H1 (cell line): ENCODE measurements around the gene CDK19. TPM values are rescaled to one million over a fixed set of nuclear protein-coding genes. Genes with fewer than 3 reads are reported as not detected.

Experiments used
- CTCF ChIA-PET: fragments of 300-600 bp; sonication (Branson Sonifier 250); formaldehyde crosslinking; loops from one replicate; lab custom pipeline; 2021; ENCODE audit not compliant: partially characterized antibody; lab: Charles Lee
- POLR2A ChIA-PET: fragments of 300-600 bp; sonication (Branson Sonifier 250); formaldehyde crosslinking; loops from one replicate; lab custom pipeline; 2021; ENCODE audit warnings: inconsistent platforms; ENCODE audit not compliant: partially characterized antibody; lab: Charles Lee
- DNase-seq, 2 experiments: peaks; one replicate each; pipeline versions ENCODE4 v3.0.0 to v3.0.0-alpha.2; 2010 to 2022; ENCODE audit warnings: low spot score in 2 of 2, low read depth in 1 of 2, mixed read lengths in 1 of 2
- FAIRE-seq: peaks from 2 replicates; lab custom pipeline; 2011; peaks lifted over from hg19 to GRCh38; lab: Jason Lieb, UNC
- H2AFZ ChIP-seq: 2 replicates; pipeline ENCODE4 v1.8.1; 2012; ENCODE audit warnings: low read length, inconsistent platforms
- H2AK5ac ChIP-seq: 2 replicates; pipeline ENCODE4 v1.6.1; 2013; ENCODE audit warnings: low read depth, low read length
- H2BK120ac ChIP-seq: replicated peaks from 2 replicates; pipeline ENCODE3; 2013; ENCODE audit warnings: low read depth, low read length, inconsistent platforms
- H2BK12ac ChIP-seq: 2 replicates; pipeline ENCODE4 v1.6.1; 2013; ENCODE audit warnings: low read depth, low read length
- H2BK15ac ChIP-seq: 2 replicates; pipeline ENCODE4 v1.6.1; 2013; ENCODE audit warnings: low read length
- H2BK20ac ChIP-seq: 2 replicates; pipeline ENCODE4 v1.6.1; 2013; ENCODE audit warnings: low read length
- H2BK5ac ChIP-seq: 2 replicates; pipeline ENCODE4 v1.6.1; 2013; ENCODE audit warnings: low read depth, low read length
- H3K14ac ChIP-seq: 2 replicates; pipeline ENCODE4 v1.6.1; 2013; ENCODE audit warnings: inconsistent platforms; ENCODE audit not compliant: insufficient read length
- H3K18ac ChIP-seq: 2 replicates; pipeline ENCODE4 v1.6.1; 2013; ENCODE audit warnings: low read length; ENCODE audit errors: extremely low read depth
- H3K23ac ChIP-seq: 2 replicates; pipeline ENCODE4 v1.6.1; 2013; ENCODE audit warnings: inconsistent platforms; ENCODE audit not compliant: insufficient read length
- H3K23me2 ChIP-seq: 2 replicates; pipeline ENCODE4 v1.6.1; 2013; ENCODE audit warnings: low read depth, low read length
- H3K27ac ChIP-seq: 2 replicates; pipeline ENCODE4 v1.6.1; 2011; ENCODE audit warnings: low read depth, low read length, inconsistent platforms
- H3K27me3 ChIP-seq, 4 experiments: replicated peaks in 1 of 4; 1 replicate in 1 of 4; 2 replicates in 3 of 4; pipeline versions ENCODE4 v1.6.1 to v1.8.1; 2011 to 2013; ENCODE audit warnings: low read length in 3 of 4, mild to moderate bottlenecking in 3 of 4, inconsistent platforms in 2 of 4, mixed read lengths in 2 of 4, moderate library complexity in 1 of 4; ENCODE audit not compliant: control insufficient read depth in 3 of 4, insufficient read depth in 3 of 4; ENCODE audit errors: extremely low read depth in 1 of 4
- H3K36me3 ChIP-seq, 4 experiments: 2 replicates each; pipeline versions ENCODE4 v1.6.1 to v1.8.1; 2011 to 2013; ENCODE audit warnings: mild to moderate bottlenecking in 4 of 4, low read length in 3 of 4, moderate library complexity in 2 of 4, control low read depth in 1 of 4, inconsistent platforms in 1 of 4; ENCODE audit not compliant: insufficient read depth in 4 of 4, control insufficient read depth in 2 of 4
- H3K4ac ChIP-seq: replicated peaks from 2 replicates; pipeline ENCODE3; 2013; ENCODE audit warnings: low read length, low read depth, mixed read lengths, inconsistent platforms; ENCODE audit not compliant: insufficient read length
- H3K4me1 ChIP-seq, 4 experiments: replicated peaks in 1 of 4; 1 replicate in 1 of 4; 2 replicates in 3 of 4; pipeline versions ENCODE4 v1.6.1 to v1.8.1; 2011 to 2013; ENCODE audit warnings: low read length in 3 of 4, inconsistent platforms in 2 of 4, mixed read lengths in 1 of 4; ENCODE audit not compliant: insufficient read depth in 4 of 4, control insufficient read depth in 3 of 4
- H3K4me2 ChIP-seq, 2 experiments: 2 replicates each; pipeline versions ENCODE4 v1.6.1 to v1.8.1; 2011 to 2013; ENCODE audit warnings: low read depth in 2 of 2, low read length in 2 of 2, control low read depth in 1 of 2, inconsistent platforms in 1 of 2, mild to moderate bottlenecking in 1 of 2; ENCODE audit not compliant: insufficient read depth in 1 of 2
- H3K4me3 ChIP-seq, 4 experiments: fragments of 200-600, 300-600 bp in 1 of 4; sonication (generic), shearing (Covaris generic), sonication (Bioruptor Twin) in 1 of 4; 2 replicates each; pipeline versions ENCODE4 v1.5.1 to v1.8.1; 2011 to 2016; ENCODE audit warnings: low read length in 4 of 4, low read depth in 3 of 4, control low read depth in 2 of 4, inconsistent platforms in 2 of 4, mild to moderate bottlenecking in 2 of 4, mixed read lengths in 1 of 4, moderate library complexity in 1 of 4; ENCODE audit not compliant: insufficient read depth in 2 of 4; ENCODE audit errors: extremely low read depth in 1 of 4
- H3K56ac ChIP-seq: replicated peaks from 2 replicates; pipeline ENCODE3; 2013; ENCODE audit warnings: low read depth, mild to moderate bottlenecking, mixed read lengths, low read length, inconsistent platforms; ENCODE audit not compliant: insufficient read length
- H3K79me1 ChIP-seq: 2 replicates; pipeline ENCODE4 v1.6.1; 2013; ENCODE audit warnings: low read depth, low read length, control low read depth
- H3K79me2 ChIP-seq, 2 experiments: 2 replicates each; pipeline versions ENCODE4 v1.6.1 to v1.8.1; 2012 to 2013; ENCODE audit warnings: low read length in 2 of 2, mild to moderate bottlenecking in 2 of 2, inconsistent platforms in 1 of 2; ENCODE audit not compliant: insufficient read depth in 2 of 2, control insufficient read depth in 1 of 2
- H3K9ac ChIP-seq, 4 experiments: replicated peaks in 1 of 4; 1 replicate in 1 of 4; 2 replicates in 3 of 4; pipeline versions ENCODE4 v1.6.1 to v1.8.1; 2011 to 2013; ENCODE audit warnings: low read depth in 3 of 4, low read length in 3 of 4, control low read depth in 2 of 4, mild to moderate bottlenecking in 2 of 4, moderate library complexity in 2 of 4, inconsistent platforms in 1 of 4; ENCODE audit errors: extremely low read depth in 1 of 4
- H3K9me3 ChIP-seq, 2 experiments: 2 replicates each; pipeline versions ENCODE4 v1.6.1 to v1.8.1; 2012 to 2013; ENCODE audit warnings: mild to moderate bottlenecking in 2 of 2, moderate library complexity in 2 of 2, control low read depth in 1 of 2, inconsistent platforms in 1 of 2, low read depth in 1 of 2, low read length in 1 of 2, mixed read lengths in 1 of 2; ENCODE audit not compliant: insufficient read depth in 2 of 2
- H4K20me1 ChIP-seq, 2 experiments: replicated peaks in 1 of 2; 2 replicates each; pipeline versions ENCODE3 to v1.8.1; 2011 to 2013; ENCODE audit warnings: inconsistent platforms in 2 of 2, low read length in 2 of 2, mild to moderate bottlenecking in 1 of 2; ENCODE audit not compliant: insufficient read depth in 2 of 2, control insufficient read depth in 1 of 2
- H4K5ac ChIP-seq: 2 replicates; pipeline ENCODE4 v1.6.1; 2013; ENCODE audit warnings: low read length, low read depth, mixed read lengths, inconsistent platforms; ENCODE audit not compliant: insufficient read length
- H4K8ac ChIP-seq: 2 replicates; pipeline ENCODE4 v1.8.0; 2013; ENCODE audit warnings: mild to moderate bottlenecking, moderate library complexity, low read length, inconsistent platforms; ENCODE audit not compliant: insufficient read depth; ENCODE audit errors: extremely low read depth
- H4K91ac ChIP-seq: replicated peaks from 2 replicates; pipeline ENCODE3; 2013; ENCODE audit warnings: low read length, mixed read lengths, inconsistent platforms; ENCODE audit not compliant: insufficient read length
- GTF2F1 ChIP-seq: IDR thresholded peaks from 2 replicates; pipeline ENCODE4 v1.6.1; 2012; ENCODE audit warnings: low read depth, low read length, improper control_type of control experiment, borderline replicate concordance
- SIX5 ChIP-seq: IDR thresholded peaks from 2 replicates; pipeline ENCODE4 v1.6.1; 2011; ENCODE audit warnings: mild to moderate bottlenecking, low read depth, low read length
- TAF1 ChIP-seq: IDR thresholded peaks from 2 replicates; pipeline ENCODE4 v1.6.1; 2011; ENCODE audit warnings: mild to moderate bottlenecking, low read depth, low read length
- WGBS, 2 experiments: shearing (Covaris generic) in 1 of 2; methylation state at CpG; one replicate each; pipeline versions ENCODE4 v1.1.6 to v1.1.7; 2013 to 2015; ENCODE audit warnings: low lambda C conversion rate in 2 of 2, mixed read lengths in 2 of 2, inconsistent platforms in 1 of 2, low coverage in 1 of 2, missing lambda C conversion rate in 1 of 2; ENCODE audit not compliant: insufficient replicate concordance in 2 of 2, insufficient coverage in 1 of 2, insufficient read length in 1 of 2; ENCODE audit errors: extremely low coverage in 1 of 2, missing lambda C conversion rate in 1 of 2; 5-methylcytosine and 5-hydroxymethylcytosine counted together
- polyA plus RNA-seq, 7 experiments: library from polyadenylated mRNA; depleted of rRNA in 3 of 7; stranded (reverse) in 5 of 7; unstranded in 2 of 7; fragments of >200 nt in 5 of 7; fragments of 200-250 nt in 2 of 7; gene quantifications; 1 replicate in 5 of 7; 2 replicates in 1 of 7; 4 replicates in 1 of 7; pipeline versions ENCODE4 v1.2.1 to v1.2.3, GENCODE V29; 2011 to 2013; ENCODE audit warnings: missing spikeins in 2 of 7, mixed read lengths in 2 of 7
- total RNA-seq: library from RNA; stranded (reverse); fragmentation: NEBNext Ultra II Directional; extraction: Animal tissue kit (Norgen Biotek cat#: 25700); gene quantifications from 2 replicates; pipeline ENCODE4 v1.2.1, GENCODE V29; 2021

CDK19 gene
- total and polyA plus RNA-seq, 2 of the 8 experiments (the other 6 are each of a cell fraction or from before 2014, with no cell fraction given), result 4.9 to 12.6 TPM

DNA sequence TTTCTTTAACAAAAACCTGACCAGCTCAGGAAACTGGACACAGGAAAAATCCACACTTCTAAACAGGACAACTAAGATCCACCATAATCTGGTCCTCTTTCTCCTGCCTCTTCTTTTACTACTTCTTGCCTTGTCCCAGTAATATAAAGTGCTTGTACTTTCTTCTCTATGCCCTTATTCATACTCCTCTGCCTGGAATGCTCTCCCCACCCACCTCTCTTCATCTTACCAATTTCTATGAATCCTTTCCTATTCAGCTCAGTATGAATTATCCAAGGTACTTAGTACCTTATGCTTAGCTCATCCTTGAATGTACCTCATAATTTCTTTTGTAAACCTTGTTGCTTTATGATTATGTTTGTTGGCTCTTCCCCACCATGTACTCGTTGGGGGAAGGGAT, 159.4 kb downstream of the CDK19 start:
- 75% methylated on average over 1 of the region's 1 CpG; no CpG with 5 or more reads in 1 of the 2 experiments for WGBS, 2 experiments
- H3K4me2 ChIP-seq, result no peak overlapping the region
- no peaks in the 10 kb centered on the region for H3K79me1 ChIP-seq
- H2BK20ac ChIP-seq, result no peak overlapping the region
- CTCF ChIA-PET, result interaction anchor here (1.6 to 1.9 kb wide), 2 partner anchors 10 to 37 kb away, joined by 3 to 6 read pairs; no protein-coding TSS in a partner anchor
- no peaks in the 10 kb centered on the region for H4K20me1 ChIP-seq
- H2AK5ac ChIP-seq, result no peak overlapping the region
- no peak overlapping the region for H2BK15ac ChIP-seq
- no peak overlapping the region for H2AFZ ChIP-seq
- POLR2A ChIA-PET, result no interaction called here
- H3K36me3 ChIP-seq, result no peaks in the 10 kb centered on the region; a peak in 1 of 8 replicates
- H2BK5ac ChIP-seq, result no peak overlapping the region
- no peak overlapping the region for H3K18ac ChIP-seq
- H3K23ac ChIP-seq, result no peak overlapping the region
- no peaks in the 10 kb centered on the region for H3K79me2 ChIP-seq
- no peak for DNase-seq
- H3K56ac ChIP-seq, result no peak overlapping the region
- H3K4ac ChIP-seq, result no peak overlapping the region
- no peak overlapping the region for H4K5ac ChIP-seq
- no peaks in the 10 kb centered on the region for H3K27me3 ChIP-seq
- no peak overlapping the region for H3K14ac ChIP-seq
- no peak overlapping the region for H2BK120ac ChIP-seq
- TF ChIP-seq GTF2F1, result no peak
- TF ChIP-seq SIX5, result no peak
- TF ChIP-seq TAF1, result no peak
- H3K4me3 ChIP-seq, result no peak overlapping the region
- no peak overlapping the region for H4K8ac ChIP-seq
- H3K27ac ChIP-seq, result no peak overlapping the region
- FAIRE-seq, result no peak
- H3K23me2 ChIP-seq, result no peaks in the 10 kb centered on the region
- no peak overlapping the region for H2BK12ac ChIP-seq
- no peaks in the 10 kb centered on the region for H3K9me3 ChIP-seq
- no peak overlapping the region for H4K91ac ChIP-seq
- H3K4me1 ChIP-seq, result peaks cover 0 to 5% (median 3%) of the 10 kb centered on the region in 4 experiments; a peak in 5 of 7 replicates
- no peak overlapping the region for H3K9ac ChIP-seq
